Keratinocyte (primary cell): Measurements from ENCODE around the gene C7orf25. TPM values are rescaled to one million over a fixed set of nuclear protein-coding genes. Genes with fewer than 3 reads are reported as not detected.

Experiments used
- DNase-seq: peaks from one replicate; pipeline ENCODE4 v3.0.0-alpha.2; 2011; ENCODE audit warnings: low read depth, missing footprints, low spot score
- FAIRE-seq: peaks from 2 replicates; lab custom pipeline; 2011; peaks lifted over from hg19 to GRCh38; lab: Jason Lieb, UNC
- H2AFZ ChIP-seq: 2 replicates; pipeline ENCODE4 v1.6.0; 2012; ENCODE audit warnings: low read length, control low read depth, inconsistent platforms; ENCODE audit not compliant: control insufficient read depth
- H3K27ac ChIP-seq: 2 replicates; pipeline ENCODE4 v1.5.1; 2011; ENCODE audit warnings: low read length; ENCODE audit not compliant: control insufficient read depth, insufficient read depth
- H3K27me3 ChIP-seq: 3 replicates; pipeline ENCODE4 v1.6.0; 2011; ENCODE audit warnings: low read length; ENCODE audit not compliant: control insufficient read depth, insufficient read depth; ENCODE audit errors: extremely low read depth
- H3K36me3 ChIP-seq, 2 experiments: 2 replicates in 1 of 2; 3 replicates in 1 of 2; pipeline ENCODE4 v1.5.1; 2011; ENCODE audit warnings: low read length in 2 of 2, mild to moderate bottlenecking in 1 of 2; ENCODE audit not compliant: control insufficient read depth in 2 of 2, insufficient read depth in 2 of 2; ENCODE audit errors: extremely low read depth in 1 of 2
- H3K4me1 ChIP-seq: 3 replicates; pipeline ENCODE4 v1.5.1; 2011; ENCODE audit warnings: low read length; ENCODE audit not compliant: control insufficient read depth, insufficient read depth; ENCODE audit errors: extremely low read depth
- H3K4me2 ChIP-seq: 3 replicates; pipeline ENCODE4 v1.6.0; 2011; ENCODE audit warnings: low read depth, low read length; ENCODE audit not compliant: control insufficient read depth, insufficient read depth; ENCODE audit errors: extremely low read depth
- H3K4me3 ChIP-seq, 3 experiments: fragments of 200-600 bp in 1 of 3; sonication (generic) in 1 of 3; 2 replicates in 2 of 3; 3 replicates in 1 of 3; pipeline ENCODE4 v1.5.1; 2011 to 2016; ENCODE audit warnings: low read length in 3 of 3, mild to moderate bottlenecking in 3 of 3, control low read depth in 2 of 3, inconsistent platforms in 1 of 3, low read depth in 1 of 3, mixed read lengths in 1 of 3, mixed run types in 1 of 3, moderate library complexity in 1 of 3; ENCODE audit not compliant: control insufficient read depth in 2 of 3, insufficient read depth in 2 of 3; ENCODE audit errors: extremely low read depth in 1 of 3
- H3K79me2 ChIP-seq: 2 replicates; pipeline ENCODE4 v1.6.0; 2012; ENCODE audit warnings: low read length; ENCODE audit not compliant: control insufficient read depth, insufficient read depth
- H3K9ac ChIP-seq: 3 replicates; pipeline ENCODE4 v1.6.0; 2011; ENCODE audit warnings: low read length; ENCODE audit not compliant: control insufficient read depth, insufficient read depth; ENCODE audit errors: extremely low read depth
- H3K9me1 ChIP-seq: 3 replicates; pipeline ENCODE4 v1.6.0; 2011; ENCODE audit warnings: low read length; ENCODE audit not compliant: control insufficient read depth, insufficient read depth; ENCODE audit errors: extremely low read depth
- H3K9me3 ChIP-seq: 2 replicates; pipeline ENCODE4 v1.5.1; 2012; ENCODE audit warnings: low read depth, low read length; ENCODE audit not compliant: control insufficient read depth
- H4K20me1 ChIP-seq: 3 replicates; pipeline ENCODE4 v1.6.0; 2011; ENCODE audit warnings: low read length; ENCODE audit not compliant: control insufficient read depth, insufficient read depth; ENCODE audit errors: extremely low read depth
- CTCF ChIP-seq, 3 experiments: IDR thresholded peaks in 1 of 3; conservative IDR thresholded peaks in 1 of 3; optimal IDR thresholded peaks in 1 of 3; 2 replicates in 2 of 3; 3 replicates in 1 of 3; pipeline versions ENCODE3 to v1.5.1; 2011; ENCODE audit warnings: low read length in 3 of 3, mild to moderate bottlenecking in 3 of 3, moderate library complexity in 2 of 3, control low read depth in 1 of 3, inconsistent platforms in 1 of 3; ENCODE audit not compliant: insufficient read depth in 2 of 3; ENCODE audit errors: extremely low read depth in 1 of 3
- EZH2 ChIP-seq: IDR thresholded peaks from one replicate; pipeline ENCODE4 v1.6.1; 2012; ENCODE audit warnings: inconsistent platforms, mild to moderate bottlenecking, low read length, moderate library complexity
- dilution Hi-C: fragments of 300-500 bp; cut with MboI; formaldehyde crosslinking; loops from one replicate; pipeline ENCODE4 v1.7.0; 2020; ENCODE audit warnings: low sequenced_read_pairs; ENCODE audit not compliant: extremely low pct_ligation_motif_present
- polyA plus RNA-seq, 5 experiments: library from polyadenylated mRNA; depleted of rRNA in 3 of 5; stranded (reverse) in 3 of 5; stranded (forward) in 1 of 5; unstranded in 1 of 5; fragments of >200 nt; gene quantifications; 1 replicate in 1 of 5; 2 replicates in 3 of 5; 3 replicates in 1 of 5; pipeline versions ENCODE4 v1.2.1 to v1.2.3, GENCODE V29; 2011 to 2012; ENCODE audit warnings: missing spikeins in 2 of 5, low read depth in 1 of 5, low replicate concordance in 1 of 5

C7orf25 gene
- polyA plus RNA-seq, 1 donor (not counting 4 experiments of a cell fraction or from before 2014, with no cell fraction given) = 3.1 TPM

- Histone ChIP-seq H3K9me1 (no peaks in the 10 kb centered on the region), H3K9me3 (no peaks in the 10 kb centered on the region), H3K36me3 (peaks cover 11 to 19% of the 10 kb centered on the region in 2 experiments), H3K4me3 (no peak overlapping the region), H3K79me2 (peaks cover 14% of the 10 kb centered on the region), H3K27me3 (no peaks in the 10 kb centered on the region), H2AFZ (no peak overlapping the region), H3K4me2 (no peak overlapping the region), H3K4me1 (no peaks in the 10 kb centered on the region), H3K27ac (no peak overlapping the region), H4K20me1 (no peaks in the 10 kb centered on the region), H3K9ac (no peak overlapping the region)
- no peak for DNase-seq
- no peak for TF ChIP-seq CTCF (optimal IDR thresholded peaks at IDR 0.05 in 1 of 3, IDR thresholded peaks at IDR 0.05 in 1 of 3, conservative IDR thresholded peaks at IDR 0.05 in 1 of 3; ENCODE audit: extremely low read depth in 1 of 3, insufficient read depth in 2 of 3, low read length in 3 of 3)
- dilution Hi-C loops = no loop called here
- no peak for FAIRE-seq
Measured at GRCh38 chr7:42939457-42940240, 27.8 kb upstream of the C7orf25 start.

- Histone ChIP-seq H3K9ac (no peak overlapping the region), H3K27me3 (no peaks in the 10 kb centered on the region), H3K4me1 (no peaks in the 10 kb centered on the region), H3K4me3 (no peak overlapping the region), H3K36me3 (peaks cover 11 to 19% of the 10 kb centered on the region in 2 experiments), H3K4me2 (no peak overlapping the region), H2AFZ (no peak overlapping the region), H3K27ac (no peak overlapping the region), H3K79me2 (peaks cover 50% of the 10 kb centered on the region), H3K9me1 (no peaks in the 10 kb centered on the region), H3K9me3 (no peaks in the 10 kb centered on the region), H4K20me1 (no peaks in the 10 kb centered on the region)
- no peak for DNase-seq
- TF ChIP-seq EZH2 = no peak
- TF ChIP-seq CTCF (optimal IDR thresholded peaks at IDR 0.05 in 1 of 3, IDR thresholded peaks at IDR 0.05 in 1 of 3, conservative IDR thresholded peaks at IDR 0.05 in 1 of 3; ENCODE audit: extremely low read depth in 1 of 3, insufficient read depth in 2 of 3, low read length in 3 of 3) = no peak
- dilution Hi-C loops = no loop called here
- no peak for FAIRE-seq
Measured at GRCh38 chr7:42935861-42936260, 24.0 kb upstream of the C7orf25 start.
